ENCODE results near the gene TMEM179.

TMEM179 gene

GRCh38 chr14:104634886-104635570, 30.5 kb upstream of the TMEM179 start:
- no peaks in the 10 kb centered on the region for H3K36me3 ChIP-seq (ENCODE audit: control insufficient read depth, low read length)
- TF ChIP-seq, protein P1, sequence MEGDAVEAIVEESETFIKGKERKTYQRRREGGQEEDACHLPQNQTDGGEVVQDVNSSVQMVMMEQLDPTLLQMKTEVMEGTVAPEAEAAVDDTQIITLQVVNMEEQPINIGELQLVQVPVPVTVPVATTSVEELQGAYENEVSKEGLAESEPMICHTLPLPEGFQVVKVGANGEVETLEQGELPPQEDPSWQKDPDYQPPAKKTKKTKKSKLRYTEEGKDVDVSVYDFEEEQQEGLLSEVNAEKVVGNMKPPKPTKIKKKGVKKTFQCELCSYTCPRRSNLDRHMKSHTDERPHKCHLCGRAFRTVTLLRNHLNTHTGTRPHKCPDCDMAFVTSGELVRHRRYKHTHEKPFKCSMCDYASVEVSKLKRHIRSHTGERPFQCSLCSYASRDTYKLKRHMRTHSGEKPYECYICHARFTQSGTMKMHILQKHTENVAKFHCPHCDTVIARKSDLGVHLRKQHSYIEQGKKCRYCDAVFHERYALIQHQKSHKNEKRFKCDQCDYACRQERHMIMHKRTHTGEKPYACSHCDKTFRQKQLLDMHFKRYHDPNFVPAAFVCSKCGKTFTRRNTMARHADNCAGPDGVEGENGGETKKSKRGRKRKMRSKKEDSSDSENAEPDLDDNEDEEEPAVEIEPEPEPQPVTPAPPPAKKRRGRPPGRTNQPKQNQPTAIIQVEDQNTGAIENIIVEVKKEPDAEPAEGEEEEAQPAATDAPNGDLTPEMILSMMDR (IDR thresholded peaks at IDR 0.05; ENCODE audit: low read depth, low read length, poor library complexity, severe bottlenecking): no peak
- TF ChIP-seq EZH2phosphoT487 (IDR thresholded peaks at IDR 0.05; ENCODE audit: borderline replicate concordance, low read length): no peak
- no peaks in the 10 kb centered on the region for H3K9me3 ChIP-seq (ENCODE audit: control insufficient read depth, insufficient read depth, low read length)
- H3K4me1 ChIP-seq (ENCODE audit: control insufficient read depth, low read length): peaks cover 3% of the 10 kb centered on the region; the same call in 1 of the 2 replicates
- H3K9me2 ChIP-seq (replicated peaks; ENCODE audit: control insufficient read depth, low read length): no peaks in the 10 kb centered on the region
- no peaks in the 10 kb centered on the region for H4K20me1 ChIP-seq (ENCODE audit: control insufficient read depth, insufficient read depth, low read depth, low read length)
- no peak overlapping the region for H3K4me3 ChIP-seq (ENCODE audit: low read length)
- H3K79me2 ChIP-seq (ENCODE audit: control insufficient read depth, low read length): no peaks in the 10 kb centered on the region
- H3K4me2 ChIP-seq (ENCODE audit: low read length): no peak overlapping the region
- no peak overlapping the region for H3K27ac ChIP-seq (ENCODE audit: low read depth, low read length)
- H3K27me3 ChIP-seq (ENCODE audit: control insufficient read depth, low read length): peaks cover 7% of the 10 kb centered on the region
- no peaks in the 10 kb centered on the region for H3F3A ChIP-seq (ENCODE audit: control insufficient read depth, insufficient read depth)

- Histone ChIP-seq H3K27ac (ENCODE audit: low read depth, low read length) (no peak overlapping the region), H3F3A (ENCODE audit: control insufficient read depth, insufficient read depth) (no peaks in the 10 kb centered on the region), H3K9me3 (ENCODE audit: control insufficient read depth, insufficient read depth, low read length) (no peaks in the 10 kb centered on the region), H3K36me3 (ENCODE audit: control insufficient read depth, low read length) (no peaks in the 10 kb centered on the region), H3K79me2 (ENCODE audit: control insufficient read depth, low read length) (no peaks in the 10 kb centered on the region), H3K27me3 (ENCODE audit: control insufficient read depth, low read length) (peaks cover 7% of the 10 kb centered on the region), H3K4me2 (ENCODE audit: low read length) (no peak overlapping the region), H3K4me3 (ENCODE audit: low read length) (no peak overlapping the region), H3K4me1 (ENCODE audit: control insufficient read depth, low read length) (peaks cover 3% of the 10 kb centered on the region; the same call in 1 of the 2 replicates), H3K9me2 (replicated peaks; ENCODE audit: control insufficient read depth, low read length) (no peaks in the 10 kb centered on the region), H4K20me1 (ENCODE audit: control insufficient read depth, insufficient read depth, low read depth, low read length) (no peaks in the 10 kb centered on the region)
- no peak for TF ChIP-seq EZH2phosphoT487 (IDR thresholded peaks at IDR 0.05; ENCODE audit: borderline replicate concordance, low read length)
- TF ChIP-seq, protein P1 (IDR thresholded peaks at IDR 0.05; ENCODE audit: low read depth, low read length, poor library complexity, severe bottlenecking): no peak
These were observed 29.7 kb upstream of the TMEM179 start for GRCh38 chr14:104634138-104634760.

- Histone ChIP-seq H3K36me3 (ENCODE audit: control insufficient read depth, low read length) (no peaks in the 10 kb centered on the region), H3K79me2 (ENCODE audit: control insufficient read depth, low read length) (no peaks in the 10 kb centered on the region), H3K9me2 (replicated peaks; ENCODE audit: control insufficient read depth, low read length) (no peaks in the 10 kb centered on the region), H3K27me3 (ENCODE audit: control insufficient read depth, low read length) (peaks cover 9% of the 10 kb centered on the region), H3K4me3 (ENCODE audit: low read length) (no peak overlapping the region), H3K9me3 (ENCODE audit: control insufficient read depth, insufficient read depth, low read length) (no peaks in the 10 kb centered on the region), H3F3A (ENCODE audit: control insufficient read depth, insufficient read depth) (no peaks in the 10 kb centered on the region), H4K20me1 (ENCODE audit: control insufficient read depth, insufficient read depth, low read depth, low read length) (no peaks in the 10 kb centered on the region), H3K4me1 (ENCODE audit: control insufficient read depth, low read length) (peaks cover 3% of the 10 kb centered on the region; the same call in 1 of the 2 replicates), H3K4me2 (ENCODE audit: low read length) (no peak overlapping the region), H3K27ac (ENCODE audit: low read depth, low read length) (no peak overlapping the region)
- no peak for TF ChIP-seq EZH2phosphoT487 (IDR thresholded peaks at IDR 0.05; ENCODE audit: borderline replicate concordance, low read length)
- TF ChIP-seq, protein P1 (IDR thresholded peaks at IDR 0.05; ENCODE audit: low read depth, low read length, poor library complexity, severe bottlenecking): no peak
These were observed 28.9 kb upstream of the TMEM179 start for GRCh38 chr14:104633276-104634137.

Measured in DOHH2 (cell line).